ENCODE data around the gene ARL4C. TPM values are rescaled to one million over a fixed set of nuclear protein-coding genes. Genes with fewer than 3 reads are reported as not detected.

Gene ARL4C
- total RNA-seq, 2 experiments from 2014 or later, result 15.7 to 19.6 TPM

GRCh38 chr2:234451852-234452625, 44.8 kb downstream of the ARL4C start:
- no TSS peak for BruUV-seq (replicated peaks)
- Histone ChIP-seq H4K20me1 (ENCODE audit: insufficient read depth, low read length) (no peaks in the 10 kb centered on the region), H3K79me2 (ENCODE audit: insufficient read depth, low read depth, low read length) (no peaks in the 10 kb centered on the region), H3K9me2 (ENCODE audit: insufficient read depth, low read length) (no peaks in the 10 kb centered on the region), H3K36me3 (ENCODE audit: insufficient read depth, low read length) (peaks cover 4% of the 10 kb centered on the region; the same call in 1 of the 2 replicates), H3K4me3 (ENCODE audit: low read depth, low read length, poor library complexity, severe bottlenecking) (no peak overlapping the region), H3K4me1 (ENCODE audit: insufficient read depth, low read length, poor library complexity, severe bottlenecking) (peaks cover 42% of the 10 kb centered on the region), H2AFZ (ENCODE audit: low read length) (no peak overlapping the region; the same call in 1 of the 2 replicates), H3K27ac (ENCODE audit: low read depth, low read length, poor library complexity, severe bottlenecking) (no peak overlapping the region), H3K4me2 (ENCODE audit: low read length) (peak overlapping the region; percentile 41; the same call in 1 of the 2 replicates), H3K9me3 (ENCODE audit: low read length) (peaks cover 5% of the 10 kb centered on the region; the same call in 1 of the 2 replicates)
- ChIA-PET CTCF (ENCODE audit: unreplicated experiment) (interaction anchor here (0.7 kb wide), 1 partner anchor 26 kb away, joined by 3 read pairs; no protein-coding TSS in a partner anchor), POLR2A (interaction anchor here (0.6 to 3.0 kb wide), 8 partner anchors 9 to 1628 kb away, joined by 3 to 9 read pairs (median 6); no protein-coding TSS in a partner anchor)
- intact Hi-C loops (cut with micrococcal nuclease; ENCODE audit: unreplicated experiment), result no loop called here
- DNase-seq (ENCODE audit: low spot score), result peak; percentile 13
- TF ChIP-seq CTCF (conservative IDR thresholded peaks at IDR 0.05; ENCODE audit: low read length) (no peak), EZH2phosphoT487 (IDR thresholded peaks at IDR 0.05; ENCODE audit: borderline replicate concordance, low read depth, low read length) (no peak)

- CTCF ChIA-PET (ENCODE audit: unreplicated experiment), result no interaction called here
- Histone ChIP-seq H3K4me2 (ENCODE audit: low read length) (no peak overlapping the region), H3K9me2 (ENCODE audit: insufficient read depth, low read length) (no peaks in the 10 kb centered on the region), H3K9me3 (ENCODE audit: low read length) (no peaks in the 10 kb centered on the region), H2AFZ (ENCODE audit: low read length) (no peak overlapping the region), H3K4me3 (ENCODE audit: low read depth, low read length, poor library complexity, severe bottlenecking) (no peak overlapping the region), H3K4me1 (ENCODE audit: insufficient read depth, low read length, poor library complexity, severe bottlenecking) (peaks cover 50% of the 10 kb centered on the region), H4K20me1 (ENCODE audit: insufficient read depth, low read length) (no peaks in the 10 kb centered on the region), H3K79me2 (ENCODE audit: insufficient read depth, low read depth, low read length) (no peaks in the 10 kb centered on the region), H3K27ac (ENCODE audit: low read depth, low read length, poor library complexity, severe bottlenecking) (no peak overlapping the region), H3K36me3 (ENCODE audit: insufficient read depth, low read length) (no peaks in the 10 kb centered on the region; the same call in 1 of the 2 replicates)
- intact Hi-C loops (cut with micrococcal nuclease; ENCODE audit: unreplicated experiment), result no loop called here
- no peak for DNase-seq (ENCODE audit: low spot score)
- POLR2A ChIA-PET, result interaction anchor here (1.3 to 2.0 kb wide), 3 partner anchors 18 to 39 kb away, joined by 4 to 9 read pairs (median 8); no protein-coding TSS in a partner anchor
- BruUV-seq (replicated peaks), result no TSS peak
- TF ChIP-seq EZH2phosphoT487 (IDR thresholded peaks at IDR 0.05; ENCODE audit: borderline replicate concordance, low read depth, low read length) (no peak), CTCF (conservative IDR thresholded peaks at IDR 0.05; ENCODE audit: low read length) (no peak)
These were observed 45.6 kb downstream of the ARL4C start for GRCh38 chr2:234451242-234451641.
